NCI-H82 treated with DMSO at 0.1 percent for 48 hours (cell line): ENCODE data around the gene CNPPD1.

Source experiments
- DNase-seq: peaks from one replicate; lab custom pipeline; 2025; ENCODE audit not compliant: unreplicated experiment; lab: John Stamatoyannopoulos, UW

Gene CNPPD1

GRCh38 chr2:219181531-219181930, 4.8 kb upstream of the CNPPD1 start:
- DNase-seq = no peak

GRCh38 chr2:219180961-219181360, 4.2 kb upstream of the CNPPD1 start:
- no peak for DNase-seq

- no peak for DNase-seq
Measured at GRCh38 chr2:219179601-219180465, 3.1 kb upstream of the CNPPD1 start.

- no peak for DNase-seq
Measured at GRCh38 chr2:219178377-219179175, 1.9 kb upstream of the CNPPD1 start.

- peak; percentile 77 for DNase-seq
Measured at GRCh38 chr2:219177552-219178376, 1.0 kb upstream of the CNPPD1 start, which contains the start of gene RETREG2. TSS of gene RETREG2 (plus strand) at chr2:219178275. CDS start at chr2:219178353, 78 bp downstream.

GRCh38 chr2:219175928-219176817, 552 bp downstream of the CNPPD1 start:
- no peak for DNase-seq

- no peak for DNase-seq
Measured at GRCh38 chr2:219175486-219175885, 1.2 kb downstream of the CNPPD1 start.

GRCh38 chr2:219174801-219175200, 1.9 kb downstream of the CNPPD1 start:
- no peak for DNase-seq

- no peak for DNase-seq
Measured at GRCh38 chr2:219174146-219174545, 2.6 kb downstream of the CNPPD1 start.

- no peak for DNase-seq
Measured at GRCh38 chr2:219173176-219173575, 3.5 kb downstream of the CNPPD1 start.

- DNase-seq = no peak
Measured at GRCh38 chr2:219172231-219173154, 4.2 kb downstream of the CNPPD1 start.

- peak; percentile 20 for DNase-seq
Measured at GRCh38 chr2:219171231-219171651, 5.5 kb downstream of the CNPPD1 start.

GRCh38 chr2:219169930-219170654, 6.6 kb downstream of the CNPPD1 start, which contains the start of gene SLC23A3:
TSS of gene SLC23A3 (minus strand) at chr2:219170029. CDS start at chr2:219169984, 45 bp downstream.
- DNase-seq = no peak

GRCh38 chr2:219168932-219169331, 7.8 kb downstream of the CNPPD1 start:
- no peak for DNase-seq

GRCh38 chr2:219168526-219168925, 8.2 kb downstream of the CNPPD1 start:
- DNase-seq = no peak

- DNase-seq = no peak
Measured at GRCh38 chr2:219167997-219168396, 8.7 kb downstream of the CNPPD1 start.

- DNase-seq = no peak
Measured at GRCh38 chr2:219165058-219165911, 11.4 kb downstream of the CNPPD1 start.
